H1 (cell line): Measurements from ENCODE around the gene TMPRSS3. TPM values are rescaled to one million over a fixed set of nuclear protein-coding genes. Genes with fewer than 3 reads are reported as not detected.
A peak's percentile ranks its signal among the peaks of the same experiment; 100 is the strongest.

ENCODE experiments used
- CTCF ChIA-PET: fragments of 300-600 bp; sonication (Branson Sonifier 250); formaldehyde crosslinking; loops from one replicate; lab custom pipeline; 2021; ENCODE audit not compliant: partially characterized antibody; lab: Charles Lee
- POLR2A ChIA-PET: fragments of 300-600 bp; sonication (Branson Sonifier 250); formaldehyde crosslinking; loops from one replicate; lab custom pipeline; 2021; ENCODE audit warnings: inconsistent platforms; ENCODE audit not compliant: partially characterized antibody; lab: Charles Lee
- DNase-seq, 2 experiments: peaks; one replicate each; pipeline versions ENCODE4 v3.0.0 to v3.0.0-alpha.2; 2010 to 2022; ENCODE audit warnings: low spot score in 2 of 2, low read depth in 1 of 2, mixed read lengths in 1 of 2
- FAIRE-seq: peaks from 2 replicates; lab custom pipeline; 2011; peaks lifted over from hg19 to GRCh38; lab: Jason Lieb, UNC
- H2AFZ ChIP-seq: 2 replicates; pipeline ENCODE4 v1.8.1; 2012; ENCODE audit warnings: low read length, inconsistent platforms
- H2AK5ac ChIP-seq: 2 replicates; pipeline ENCODE4 v1.6.1; 2013; ENCODE audit warnings: low read depth, low read length
- H2BK120ac ChIP-seq: replicated peaks from 2 replicates; pipeline ENCODE3; 2013; ENCODE audit warnings: low read depth, low read length, inconsistent platforms
- H2BK12ac ChIP-seq: 2 replicates; pipeline ENCODE4 v1.6.1; 2013; ENCODE audit warnings: low read depth, low read length
- H2BK15ac ChIP-seq: 2 replicates; pipeline ENCODE4 v1.6.1; 2013; ENCODE audit warnings: low read length
- H2BK20ac ChIP-seq: 2 replicates; pipeline ENCODE4 v1.6.1; 2013; ENCODE audit warnings: low read length
- H2BK5ac ChIP-seq: 2 replicates; pipeline ENCODE4 v1.6.1; 2013; ENCODE audit warnings: low read depth, low read length
- H3K14ac ChIP-seq: 2 replicates; pipeline ENCODE4 v1.6.1; 2013; ENCODE audit warnings: inconsistent platforms; ENCODE audit not compliant: insufficient read length
- H3K18ac ChIP-seq: 2 replicates; pipeline ENCODE4 v1.6.1; 2013; ENCODE audit warnings: low read length; ENCODE audit errors: extremely low read depth
- H3K23ac ChIP-seq: 2 replicates; pipeline ENCODE4 v1.6.1; 2013; ENCODE audit warnings: inconsistent platforms; ENCODE audit not compliant: insufficient read length
- H3K23me2 ChIP-seq: 2 replicates; pipeline ENCODE4 v1.6.1; 2013; ENCODE audit warnings: low read depth, low read length
- H3K27ac ChIP-seq: 2 replicates; pipeline ENCODE4 v1.6.1; 2011; ENCODE audit warnings: low read depth, low read length, inconsistent platforms
- H3K27me3 ChIP-seq, 4 experiments: replicated peaks in 1 of 4; 1 replicate in 1 of 4; 2 replicates in 3 of 4; pipeline versions ENCODE4 v1.6.1 to v1.8.1; 2011 to 2013; ENCODE audit warnings: low read length in 3 of 4, mild to moderate bottlenecking in 3 of 4, inconsistent platforms in 2 of 4, mixed read lengths in 2 of 4, moderate library complexity in 1 of 4; ENCODE audit not compliant: control insufficient read depth in 3 of 4, insufficient read depth in 3 of 4; ENCODE audit errors: extremely low read depth in 1 of 4
- H3K36me3 ChIP-seq, 4 experiments: 2 replicates each; pipeline versions ENCODE4 v1.6.1 to v1.8.1; 2011 to 2013; ENCODE audit warnings: mild to moderate bottlenecking in 4 of 4, low read length in 3 of 4, moderate library complexity in 2 of 4, control low read depth in 1 of 4, inconsistent platforms in 1 of 4; ENCODE audit not compliant: insufficient read depth in 4 of 4, control insufficient read depth in 2 of 4
- H3K4ac ChIP-seq: replicated peaks from 2 replicates; pipeline ENCODE3; 2013; ENCODE audit warnings: low read length, low read depth, mixed read lengths, inconsistent platforms; ENCODE audit not compliant: insufficient read length
- H3K4me1 ChIP-seq, 4 experiments: replicated peaks in 1 of 4; 1 replicate in 1 of 4; 2 replicates in 3 of 4; pipeline versions ENCODE4 v1.6.1 to v1.8.1; 2011 to 2013; ENCODE audit warnings: low read length in 3 of 4, inconsistent platforms in 2 of 4, mixed read lengths in 1 of 4; ENCODE audit not compliant: insufficient read depth in 4 of 4, control insufficient read depth in 3 of 4
- H3K4me2 ChIP-seq, 2 experiments: 2 replicates each; pipeline versions ENCODE4 v1.6.1 to v1.8.1; 2011 to 2013; ENCODE audit warnings: low read depth in 2 of 2, low read length in 2 of 2, control low read depth in 1 of 2, inconsistent platforms in 1 of 2, mild to moderate bottlenecking in 1 of 2; ENCODE audit not compliant: insufficient read depth in 1 of 2
- H3K4me3 ChIP-seq, 4 experiments: fragments of 200-600, 300-600 bp in 1 of 4; sonication (generic), shearing (Covaris generic), sonication (Bioruptor Twin) in 1 of 4; 2 replicates each; pipeline versions ENCODE4 v1.5.1 to v1.8.1; 2011 to 2016; ENCODE audit warnings: low read length in 4 of 4, low read depth in 3 of 4, control low read depth in 2 of 4, inconsistent platforms in 2 of 4, mild to moderate bottlenecking in 2 of 4, mixed read lengths in 1 of 4, moderate library complexity in 1 of 4; ENCODE audit not compliant: insufficient read depth in 2 of 4; ENCODE audit errors: extremely low read depth in 1 of 4
- H3K56ac ChIP-seq: replicated peaks from 2 replicates; pipeline ENCODE3; 2013; ENCODE audit warnings: low read depth, mild to moderate bottlenecking, mixed read lengths, low read length, inconsistent platforms; ENCODE audit not compliant: insufficient read length
- H3K79me1 ChIP-seq: 2 replicates; pipeline ENCODE4 v1.6.1; 2013; ENCODE audit warnings: low read depth, low read length, control low read depth
- H3K79me2 ChIP-seq, 2 experiments: 2 replicates each; pipeline versions ENCODE4 v1.6.1 to v1.8.1; 2012 to 2013; ENCODE audit warnings: low read length in 2 of 2, mild to moderate bottlenecking in 2 of 2, inconsistent platforms in 1 of 2; ENCODE audit not compliant: insufficient read depth in 2 of 2, control insufficient read depth in 1 of 2
- H3K9ac ChIP-seq, 4 experiments: replicated peaks in 1 of 4; 1 replicate in 1 of 4; 2 replicates in 3 of 4; pipeline versions ENCODE4 v1.6.1 to v1.8.1; 2011 to 2013; ENCODE audit warnings: low read depth in 3 of 4, low read length in 3 of 4, control low read depth in 2 of 4, mild to moderate bottlenecking in 2 of 4, moderate library complexity in 2 of 4, inconsistent platforms in 1 of 4; ENCODE audit errors: extremely low read depth in 1 of 4
- H3K9me3 ChIP-seq, 2 experiments: 2 replicates each; pipeline versions ENCODE4 v1.6.1 to v1.8.1; 2012 to 2013; ENCODE audit warnings: mild to moderate bottlenecking in 2 of 2, moderate library complexity in 2 of 2, control low read depth in 1 of 2, inconsistent platforms in 1 of 2, low read depth in 1 of 2, low read length in 1 of 2, mixed read lengths in 1 of 2; ENCODE audit not compliant: insufficient read depth in 2 of 2
- H4K20me1 ChIP-seq, 2 experiments: replicated peaks in 1 of 2; 2 replicates each; pipeline versions ENCODE3 to v1.8.1; 2011 to 2013; ENCODE audit warnings: inconsistent platforms in 2 of 2, low read length in 2 of 2, mild to moderate bottlenecking in 1 of 2; ENCODE audit not compliant: insufficient read depth in 2 of 2, control insufficient read depth in 1 of 2
- H4K5ac ChIP-seq: 2 replicates; pipeline ENCODE4 v1.6.1; 2013; ENCODE audit warnings: low read length, low read depth, mixed read lengths, inconsistent platforms; ENCODE audit not compliant: insufficient read length
- H4K8ac ChIP-seq: 2 replicates; pipeline ENCODE4 v1.8.0; 2013; ENCODE audit warnings: mild to moderate bottlenecking, moderate library complexity, low read length, inconsistent platforms; ENCODE audit not compliant: insufficient read depth; ENCODE audit errors: extremely low read depth
- H4K91ac ChIP-seq: replicated peaks from 2 replicates; pipeline ENCODE3; 2013; ENCODE audit warnings: low read length, mixed read lengths, inconsistent platforms; ENCODE audit not compliant: insufficient read length
- CHD1 ChIP-seq: IDR thresholded peaks from 2 replicates; pipeline ENCODE4 v1.6.1; 2012; ENCODE audit warnings: low read depth, low read length, improper control_type of control experiment
- CTCF ChIP-seq, 3 experiments: IDR thresholded peaks; 1 replicate in 2 of 3; 2 replicates in 1 of 3; pipeline versions ENCODE4 v1.5.1 to v1.6.1; 2011; ENCODE audit warnings: low read length in 3 of 3, mild to moderate bottlenecking in 3 of 3, inconsistent platforms in 2 of 3, low read depth in 1 of 3, moderate library complexity in 1 of 3; ENCODE audit not compliant: insufficient read depth in 1 of 3; ENCODE audit errors: control extremely low read depth in 1 of 3
- EZH2 ChIP-seq: fragments of 200-600 bp; sonication (generic); IDR thresholded peaks from 2 replicates; pipeline ENCODE4 v1.7.1; 2012; ENCODE audit warnings: low read depth, mild to moderate bottlenecking, moderate library complexity, low read length, inconsistent platforms; ENCODE audit not compliant: severe bottlenecking
- KDM5A ChIP-seq: fragments of 200-600 bp; IDR thresholded peaks from 2 replicates; pipeline ENCODE4 v1.7.1; 2012; ENCODE audit warnings: mild to moderate bottlenecking, low read length, inconsistent platforms, mixed read lengths
- RAD21 ChIP-seq, 2 experiments: IDR thresholded peaks in 1 of 2; conservative IDR thresholded peaks in 1 of 2; 2 replicates each; pipeline ENCODE4 v1.6.1; 2011; ENCODE audit warnings: low read depth in 2 of 2, low read length in 2 of 2, improper control_type of control experiment in 1 of 2, inconsistent platforms in 1 of 2, mild to moderate bottlenecking in 1 of 2, moderate library complexity in 1 of 2
- WGBS, 2 experiments: shearing (Covaris generic) in 1 of 2; methylation state at CpG; one replicate each; pipeline versions ENCODE4 v1.1.6 to v1.1.7; 2013 to 2015; ENCODE audit warnings: low lambda C conversion rate in 2 of 2, mixed read lengths in 2 of 2, inconsistent platforms in 1 of 2, low coverage in 1 of 2, missing lambda C conversion rate in 1 of 2; ENCODE audit not compliant: insufficient replicate concordance in 2 of 2, insufficient coverage in 1 of 2, insufficient read length in 1 of 2; ENCODE audit errors: extremely low coverage in 1 of 2, missing lambda C conversion rate in 1 of 2; 5-methylcytosine and 5-hydroxymethylcytosine counted together
- polyA plus RNA-seq, 7 experiments: library from polyadenylated mRNA; depleted of rRNA in 3 of 7; stranded (reverse) in 5 of 7; unstranded in 2 of 7; fragments of >200 nt in 5 of 7; fragments of 200-250 nt in 2 of 7; gene quantifications; 1 replicate in 5 of 7; 2 replicates in 1 of 7; 4 replicates in 1 of 7; pipeline versions ENCODE4 v1.2.1 to v1.2.3, GENCODE V29; 2011 to 2013; ENCODE audit warnings: missing spikeins in 2 of 7, mixed read lengths in 2 of 7
- total RNA-seq: library from RNA; stranded (reverse); fragmentation: NEBNext Ultra II Directional; extraction: Animal tissue kit (Norgen Biotek cat#: 25700); gene quantifications from 2 replicates; pipeline ENCODE4 v1.2.1, GENCODE V29; 2021

TMPRSS3 gene
- total and polyA plus RNA-seq, 2 of the 8 experiments (the other 6 are each of a cell fraction or from before 2014, with no cell fraction given) = 0.38 TPM; not detected in 1

GRCh38 chr21:42411197-42411869 lies 15.5 kb upstream of the TMPRSS3 start:
- H3K18ac ChIP-seq = no peak overlapping the region
- no peak overlapping the region for H4K8ac ChIP-seq
- no peak overlapping the region for H3K9ac ChIP-seq
- H3K36me3 ChIP-seq = no peaks in the 10 kb centered on the region
- no peaks in the 10 kb centered on the region for H3K79me2 ChIP-seq
- H4K5ac ChIP-seq = no peak overlapping the region
- peak overlapping the region; percentile 95 for H2AK5ac ChIP-seq
- no peak overlapping the region for H2AFZ ChIP-seq
- peaks cover 0 to 3% (median 1%) of the 10 kb centered on the region in 4 experiments; a peak in 4 of 7 replicates for H3K4me1 ChIP-seq
- no peak overlapping the region for H3K56ac ChIP-seq
- DNase-seq (no peak), FAIRE-seq (no peak)
- no peak overlapping the region for H3K4me2 ChIP-seq
- POLR2A ChIA-PET = no interaction called here
- CTCF ChIA-PET = interaction anchor here (0.7 to 4.2 kb wide), 27 partner anchors 8 to 178 kb away, joined by 3 to 19 read pairs (median 4); partner anchors contain the start of gene TFF1
- H2BK12ac ChIP-seq = peak overlapping the region; percentile 51; the same call in 1 of the 2 replicates
- 51% methylated on average over 7 of the region's 7 CpGs; no CpG with 5 or more reads in 1 of the 2 experiments for WGBS, 2 experiments
- H2BK120ac ChIP-seq = no peak overlapping the region
- H3K4me3 ChIP-seq = no peak overlapping the region
- peak overlapping the region; percentile 41; the same call in 1 of the 2 replicates for H2BK20ac ChIP-seq
- H3K4ac ChIP-seq = no peak overlapping the region
- H3K14ac ChIP-seq = no peak overlapping the region
- H3K27me3 ChIP-seq = no peaks in the 10 kb centered on the region
- peaks cover 6% of the 10 kb centered on the region for H3K23me2 ChIP-seq
- H3K9me3 ChIP-seq = no peaks in the 10 kb centered on the region
- H3K23ac ChIP-seq = no peak overlapping the region
- no peak overlapping the region for H3K27ac ChIP-seq
- H3K79me1 ChIP-seq = no peaks in the 10 kb centered on the region
- peak overlapping the region; percentile 12; the same call in 1 of the 2 replicates for H2BK5ac ChIP-seq
- no peak overlapping the region for H4K91ac ChIP-seq
- H4K20me1 ChIP-seq = peaks cover 0 to 3% of the 10 kb centered on the region in 2 experiments
- 0 out of 2 replicates have a peak overlapping the region, but pooled peaks have one; percentile 24 for H2BK15ac ChIP-seq
- TF ChIP-seq RAD21 (IDR thresholded peaks at IDR 0.05 in 1 of 2, conservative IDR thresholded peaks at IDR 0.05 in 1 of 2; ENCODE audit: low read depth in 2 of 2, low read length in 2 of 2) = peak; percentile 31 to 49; a peak in 3 of 4 replicates
- peak; percentile 46 to 69 (median 60) for TF ChIP-seq CTCF (IDR thresholded peaks at IDR 0.05; ENCODE audit: control extremely low read depth in 1 of 3, insufficient read depth in 1 of 3, low read depth in 1 of 3, low read length in 3 of 3)
- no peak for TF ChIP-seq CHD1
- no peak for TF ChIP-seq KDM5A
- no peak for TF ChIP-seq EZH2
